ENCODE data around the gene MAPT.

Gene MAPT

DNA sequence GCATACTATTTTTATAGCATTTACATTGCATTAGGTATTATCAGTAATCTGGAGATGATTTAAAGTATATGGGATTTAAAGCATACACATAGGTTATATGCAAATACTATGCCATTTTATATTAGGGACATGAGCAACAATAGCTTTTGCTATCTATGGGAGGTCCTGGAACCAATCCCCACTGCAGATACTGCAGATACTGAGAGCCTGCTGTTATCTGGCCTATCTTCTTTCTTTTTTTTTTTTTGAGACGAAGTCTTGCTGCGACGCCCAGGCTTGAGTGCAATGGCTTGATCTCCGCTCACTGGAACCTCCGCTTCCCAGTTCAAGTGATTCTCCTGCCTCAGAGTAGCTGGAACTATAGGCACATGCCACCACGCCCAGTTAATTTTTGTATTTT is 142.1 kb downstream of the MAPT start:
- DNase-seq, result no peak

- DNase-seq, result no peak
These were observed 143.4 kb downstream of the MAPT start for GRCh38 chr17:46037722-46038255.

- DNase-seq, result no peak
These were observed 144.1 kb downstream of the MAPT start for GRCh38 chr17:46038414-46038813.

DNA sequence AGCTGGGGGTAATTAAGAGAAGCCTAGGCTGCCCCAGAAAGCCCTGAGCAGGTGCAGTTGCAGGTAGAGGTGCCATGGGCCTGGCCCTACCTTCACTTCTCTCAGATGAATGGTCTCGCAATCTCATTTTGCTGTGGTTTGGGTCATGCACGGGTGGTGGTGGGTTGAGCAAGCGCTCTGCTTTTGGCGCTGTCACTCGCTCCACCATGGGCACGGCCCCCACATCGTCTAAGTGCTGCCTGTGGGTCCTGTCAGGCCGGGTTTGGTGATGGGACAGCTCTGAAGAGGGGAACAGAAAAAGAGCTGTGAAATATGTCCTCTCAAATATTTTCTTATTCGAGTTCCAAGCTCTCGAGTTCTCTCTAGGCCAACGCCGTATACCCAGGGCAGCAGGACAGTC is 144.6 kb downstream of the MAPT start:
- no peak for DNase-seq

- DNase-seq, result no peak
These were observed 145.3 kb downstream of the MAPT start for GRCh38 chr17:46039592-46040186.

DNA sequence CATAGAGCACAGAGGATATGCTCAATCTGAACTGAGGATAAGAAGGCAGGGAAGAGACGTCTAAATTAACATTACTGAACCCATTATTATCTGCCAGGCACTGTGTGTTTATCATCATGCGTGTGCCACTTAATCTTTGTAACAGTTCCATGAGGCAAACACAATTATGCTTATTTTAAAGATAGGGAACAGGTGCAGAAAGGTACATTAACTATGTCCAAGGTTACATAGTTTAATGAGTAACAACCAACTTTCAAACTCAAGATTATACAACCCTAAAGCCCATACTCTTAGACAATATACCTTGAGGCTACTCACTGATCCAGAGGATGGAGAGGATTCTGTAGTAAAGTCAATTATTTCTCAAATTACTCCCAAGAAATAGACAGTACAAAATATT is 147.9 kb downstream of the MAPT start:
- DNase-seq, result no peak

- no peak for DNase-seq
These were observed 148.6 kb downstream of the MAPT start for GRCh38 chr17:46042925-46043324.

- no peak for DNase-seq
These were observed 149.3 kb downstream of the MAPT start for GRCh38 chr17:46043606-46044005.

DNA sequence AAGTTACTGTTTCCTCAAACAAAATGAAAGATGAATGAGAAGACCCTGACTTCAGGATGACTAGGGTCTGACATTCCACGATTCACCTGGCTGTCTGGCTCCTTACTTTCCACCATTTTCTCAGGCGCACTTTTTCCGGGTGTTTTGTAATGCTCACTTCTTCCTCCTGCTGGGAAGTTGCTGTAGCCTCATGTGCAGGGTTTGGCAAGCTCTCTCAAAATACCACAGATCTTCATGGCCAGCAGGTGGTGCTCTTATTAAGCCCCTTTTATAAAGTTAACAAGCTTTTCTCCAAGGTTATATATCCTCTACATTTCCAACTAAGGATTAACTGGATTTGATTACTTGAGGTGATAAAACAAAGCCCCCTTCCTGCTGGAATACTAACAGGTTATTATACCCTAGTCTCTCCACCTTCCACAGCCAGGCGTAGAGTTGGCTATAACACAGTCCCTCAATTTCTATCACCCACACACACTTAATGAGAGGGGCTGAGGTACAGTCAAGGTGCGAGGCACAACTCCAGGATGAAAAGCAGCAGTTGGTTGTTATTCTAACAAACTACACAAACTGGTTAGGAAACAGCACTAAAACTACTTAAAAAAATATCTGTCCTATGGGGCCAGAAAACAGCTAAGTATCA is 150.1 kb downstream of the MAPT start:
- DNase-seq, result no peak

- no peak for DNase-seq
These were observed 150.6 kb downstream of the MAPT start for GRCh38 chr17:46044989-46045388.

DNA sequence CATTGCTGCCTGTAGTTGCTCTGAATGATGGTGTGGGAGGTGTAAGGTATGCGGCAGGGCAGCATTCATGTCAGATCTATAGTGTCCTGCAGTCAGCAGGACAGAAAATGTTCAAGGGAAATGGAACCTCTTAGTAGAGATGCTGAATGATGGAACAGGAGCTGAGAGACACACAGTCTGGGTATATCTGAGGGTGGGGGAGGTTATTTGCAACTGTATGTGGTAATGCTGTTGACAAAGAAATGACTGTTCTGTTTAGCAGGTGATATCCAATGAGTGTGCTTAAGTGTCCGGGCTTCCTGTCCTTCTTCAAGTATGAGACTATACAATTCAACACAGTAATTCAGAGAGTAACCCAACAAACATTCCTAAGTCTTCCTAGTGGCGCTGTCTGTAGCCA is 151.3 kb downstream of the MAPT start:
- DNase-seq, result no peak

GRCh38 chr17:46046957-46047356 is 152.6 kb downstream of the MAPT start:
- no peak for DNase-seq

GRCh38 chr17:46047398-46047797 is 153.0 kb downstream of the MAPT start:
- no peak for DNase-seq

- no peak for DNase-seq
These were observed 153.5 kb downstream of the MAPT start for GRCh38 chr17:46047856-46048255.

GRCh38 chr17:46049656-46050055 is 155.3 kb downstream of the MAPT start:
- DNase-seq, result no peak

- no peak for DNase-seq
These were observed 159.7 kb downstream of the MAPT start for GRCh38 chr17:46053911-46054534.

DNA sequence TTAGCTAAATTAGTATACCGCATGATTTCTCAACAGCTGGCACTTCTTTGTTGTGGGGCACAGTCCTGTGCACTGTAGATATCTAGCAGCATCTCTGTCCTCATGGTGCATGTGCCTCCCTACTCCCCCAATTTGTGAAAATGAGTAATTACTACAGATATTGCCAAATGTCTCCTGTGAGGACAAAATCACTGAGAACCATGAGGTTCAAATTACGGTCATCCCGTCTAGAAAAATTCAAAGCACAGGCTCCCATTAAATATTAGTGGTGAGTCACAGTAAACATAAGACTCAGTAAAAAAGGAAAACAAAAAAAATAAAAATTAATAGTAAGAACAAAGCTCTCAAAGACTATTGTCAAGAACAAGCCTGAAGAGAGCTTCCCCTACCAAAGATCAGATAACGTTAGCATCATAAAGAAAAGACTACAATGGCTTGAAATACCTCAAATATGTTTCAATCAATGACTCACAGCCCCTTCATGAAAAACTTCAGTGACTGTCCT is 162.5 kb downstream of the MAPT start:
- no peak for DNase-seq

- no peak for DNase-seq
These were observed 163.0 kb downstream of the MAPT start for GRCh38 chr17:46057366-46057765.

- DNase-seq, result no peak
These were observed 165.1 kb downstream of the MAPT start for GRCh38 chr17:46059486-46059885.

DNA sequence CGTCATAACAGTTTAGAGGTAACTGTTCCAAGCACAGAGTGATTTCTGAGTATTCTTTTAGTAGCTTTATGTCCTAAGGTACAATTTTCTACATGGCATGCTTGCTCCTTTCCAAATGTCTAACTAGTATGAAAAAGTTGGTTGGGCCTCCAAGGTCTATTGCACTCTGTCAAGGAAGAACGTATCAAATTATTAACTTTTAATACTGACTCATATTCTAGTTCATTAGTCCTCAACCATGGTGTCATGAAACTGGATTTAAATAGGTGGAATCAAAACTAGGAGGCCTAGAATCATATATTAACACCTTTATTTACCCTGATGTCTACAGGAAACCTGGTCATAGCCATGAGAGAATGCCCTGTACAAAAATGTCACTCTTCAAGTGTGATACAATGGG is 166.1 kb downstream of the MAPT start:
- no peak for DNase-seq

DNA sequence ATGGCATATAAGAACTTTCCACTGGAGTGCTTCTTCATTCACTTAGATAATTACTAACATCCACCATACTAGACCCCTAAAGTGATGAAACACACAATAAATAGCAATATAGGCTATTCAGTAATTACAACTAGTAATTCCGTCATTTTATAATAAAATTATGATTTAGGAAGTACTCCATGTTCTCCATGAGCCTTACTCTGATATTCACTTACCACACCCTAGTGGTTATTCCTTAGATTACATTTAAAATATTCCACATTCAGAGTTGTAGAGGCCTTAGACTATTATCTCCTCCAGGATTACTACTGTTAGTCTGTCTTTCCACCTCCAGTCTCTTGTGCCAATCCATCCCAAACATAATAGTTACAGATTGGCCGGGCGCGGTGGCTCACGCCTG is 167.1 kb downstream of the MAPT start:
- no peak for DNase-seq

DNA sequence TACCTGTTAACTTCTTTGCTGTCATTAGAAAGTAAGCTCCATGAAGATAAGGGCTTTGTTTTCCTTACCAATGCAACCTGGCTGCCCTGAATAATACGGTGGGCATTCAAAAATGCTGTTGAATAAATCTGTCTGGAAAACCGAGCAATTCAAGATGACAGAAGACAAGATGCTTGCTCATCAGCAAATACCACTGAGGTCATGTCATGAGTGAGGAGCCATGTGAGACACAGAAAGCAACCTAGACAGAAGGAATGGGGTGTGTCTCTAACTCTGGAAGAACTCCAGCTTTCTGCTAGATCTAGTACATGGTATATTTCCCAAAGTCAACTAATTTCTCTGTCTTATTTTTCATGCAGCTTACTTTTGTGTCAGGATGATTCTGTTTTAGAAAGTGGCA is 168.9 kb downstream of the MAPT start:
- DNase-seq, result no peak

- DNase-seq, result no peak
These were observed 170.1 kb downstream of the MAPT start for GRCh38 chr17:46064460-46064859.

- DNase-seq, result no peak
These were observed 177.4 kb downstream of the MAPT start for GRCh38 chr17:46071796-46072195.
